ENCODE results near the gene C9. TPM values are rescaled to one million over a fixed set of nuclear protein-coding genes. Genes with fewer than 3 reads are reported as not detected.
"Not testable (repeated sequence)": the region's sequence is repeated elsewhere in the genome, so short reads cannot be mapped to it uniquely, and the experiment has no call there.

The C9 gene
- total RNA-seq, 1 donor from 2014 or later, result not detected

GRCh38 chr5:39340506-39340905 is 23.8 kb downstream of the C9 start:
- intact Hi-C loops (cut with DNase I), result no loop called here
- H3K27me3 ChIP-seq, result no peaks in the 10 kb centered on the region
- DNase-seq, result no peak
- no peaks in the 10 kb centered on the region for H3K36me3 ChIP-seq
- H3K27ac ChIP-seq, result no peak overlapping the region
- no peaks in the 10 kb centered on the region for H3K9me3 ChIP-seq
- H3K4me3 ChIP-seq, result no peak overlapping the region
- TF ChIP-seq, protein P1, sequence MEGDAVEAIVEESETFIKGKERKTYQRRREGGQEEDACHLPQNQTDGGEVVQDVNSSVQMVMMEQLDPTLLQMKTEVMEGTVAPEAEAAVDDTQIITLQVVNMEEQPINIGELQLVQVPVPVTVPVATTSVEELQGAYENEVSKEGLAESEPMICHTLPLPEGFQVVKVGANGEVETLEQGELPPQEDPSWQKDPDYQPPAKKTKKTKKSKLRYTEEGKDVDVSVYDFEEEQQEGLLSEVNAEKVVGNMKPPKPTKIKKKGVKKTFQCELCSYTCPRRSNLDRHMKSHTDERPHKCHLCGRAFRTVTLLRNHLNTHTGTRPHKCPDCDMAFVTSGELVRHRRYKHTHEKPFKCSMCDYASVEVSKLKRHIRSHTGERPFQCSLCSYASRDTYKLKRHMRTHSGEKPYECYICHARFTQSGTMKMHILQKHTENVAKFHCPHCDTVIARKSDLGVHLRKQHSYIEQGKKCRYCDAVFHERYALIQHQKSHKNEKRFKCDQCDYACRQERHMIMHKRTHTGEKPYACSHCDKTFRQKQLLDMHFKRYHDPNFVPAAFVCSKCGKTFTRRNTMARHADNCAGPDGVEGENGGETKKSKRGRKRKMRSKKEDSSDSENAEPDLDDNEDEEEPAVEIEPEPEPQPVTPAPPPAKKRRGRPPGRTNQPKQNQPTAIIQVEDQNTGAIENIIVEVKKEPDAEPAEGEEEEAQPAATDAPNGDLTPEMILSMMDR (IDR thresholded peaks at IDR 0.05), result no peak
- no peaks in the 10 kb centered on the region for H3K4me1 ChIP-seq
- ATAC-seq, result no peak

GRCh38 chr5:39337252-39337915 is 26.9 kb downstream of the C9 start:
- H3K27ac ChIP-seq, result no peak overlapping the region
- H3K36me3 ChIP-seq, result no peaks in the 10 kb centered on the region
- H3K4me3 ChIP-seq, result no peak overlapping the region
- ATAC-seq (no peak), DNase-seq (no peak)
- no peaks in the 10 kb centered on the region for H3K9me3 ChIP-seq
- no peaks in the 10 kb centered on the region for H3K27me3 ChIP-seq
- no peaks in the 10 kb centered on the region for H3K4me1 ChIP-seq
- intact Hi-C loops (cut with DNase I), result no loop called here
- TF ChIP-seq, protein P1 (IDR thresholded peaks at IDR 0.05), result no peak

DNA sequence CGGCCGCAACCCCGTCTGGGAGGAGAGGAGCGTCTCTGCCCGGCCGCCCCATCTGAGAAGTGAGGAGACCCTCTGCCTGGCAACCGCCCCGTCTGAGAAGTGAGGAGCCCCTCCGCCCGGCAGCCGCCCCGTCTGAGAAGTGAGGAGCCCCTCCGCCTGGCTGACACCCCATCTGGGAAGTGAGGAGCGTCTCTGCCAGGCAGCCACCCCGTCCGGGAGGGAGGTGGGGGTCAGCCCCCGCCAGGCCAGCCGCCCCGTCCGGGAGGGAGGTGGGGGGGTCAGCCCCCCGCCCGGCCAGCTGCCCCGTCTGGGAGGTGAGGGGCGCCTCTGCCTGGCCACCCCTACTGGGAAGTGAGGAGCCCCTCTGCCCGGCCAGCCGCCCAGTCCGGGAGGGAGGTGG is 30.0 kb downstream of the C9 start:
- DNase-seq; H3K4me1 ChIP-seq; intact Hi-C loops (cut with DNase I); H3K36me3 ChIP-seq; H3K27me3 ChIP-seq; H3K27ac ChIP-seq; H3K4me3 ChIP-seq; H3K9me3 ChIP-seq; ATAC-seq: not testable (repeated sequence)

GRCh38 chr5:39333104-39333503 is 31.2 kb downstream of the C9 start:
- ATAC-seq (no peak), DNase-seq (no peak)

GRCh38 chr5:39331861-39332381 is 32.4 kb downstream of the C9 start:
- Histone ChIP-seq H3K36me3 (no peaks in the 10 kb centered on the region), H3K27ac (no peak overlapping the region), H3K9me3 (no peaks in the 10 kb centered on the region), H3K27me3 (no peaks in the 10 kb centered on the region), H3K4me3 (no peak overlapping the region), H3K4me1 (no peaks in the 10 kb centered on the region)
- no peak for DNase-seq
- no peak for ATAC-seq
- intact Hi-C loops (cut with DNase I), result no loop called here
- TF ChIP-seq, protein P1 (IDR thresholded peaks at IDR 0.05), result no peak

More at GRCh38 chr5:39333104-39333503, 31.2 kb downstream of the C9 start:
- Histone ChIP-seq H3K9me3 (no peaks in the 10 kb centered on the region), H3K4me3 (no peak overlapping the region), H3K36me3 (no peaks in the 10 kb centered on the region), H3K27me3 (no peaks in the 10 kb centered on the region), H3K27ac (no peak overlapping the region), H3K4me1 (no peaks in the 10 kb centered on the region)
- TF ChIP-seq, protein P1 (IDR thresholded peaks at IDR 0.05), result no peak
- intact Hi-C loops (cut with DNase I), result no loop called here

DNA sequence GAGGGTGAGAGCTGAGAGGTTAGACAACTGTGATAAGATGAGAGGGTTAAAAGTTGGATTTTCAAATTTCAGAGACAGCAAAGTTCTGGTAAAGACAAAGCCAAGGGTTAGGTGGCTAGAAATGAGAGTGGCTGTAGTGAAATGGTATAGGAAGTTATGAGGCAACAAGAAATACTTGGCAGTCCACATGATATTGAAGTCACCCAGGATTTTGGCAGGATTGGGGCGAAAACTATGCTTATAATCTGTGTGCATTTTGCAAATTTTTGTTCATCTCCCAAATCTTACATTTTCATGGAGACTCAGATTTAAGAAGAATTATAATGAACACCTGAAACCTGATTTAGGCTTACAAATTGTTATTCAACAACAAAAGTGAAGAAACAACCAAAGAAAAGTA is 35.6 kb downstream of the C9 start:
- no peaks in the 10 kb centered on the region for H3K4me1 ChIP-seq
- H3K27ac ChIP-seq, result no peak overlapping the region
- intact Hi-C loops (cut with DNase I), result no loop called here
- H3K9me3 ChIP-seq, result no peaks in the 10 kb centered on the region
- no peak overlapping the region for H3K4me3 ChIP-seq
- H3K27me3 ChIP-seq, result no peaks in the 10 kb centered on the region
- ATAC-seq (no peak), DNase-seq (no peak)
- TF ChIP-seq, protein P1 (IDR thresholded peaks at IDR 0.05), result no peak
- no peaks in the 10 kb centered on the region for H3K36me3 ChIP-seq
